ENCODE results near the gene APIP. TPM values are rescaled to one million over a fixed set of nuclear protein-coding genes. Genes with fewer than 3 reads are reported as not detected.

Gene APIP
- total RNA-seq, 1 donor from 2014 or later: 21.3 TPM

GRCh38 chr11:34909415-34909814 lies 6.8 kb downstream of the APIP start:
- DNase-seq (ENCODE audit: extremely low spot score, unreplicated experiment): no peak
- Mint-ChIP-seq H3K27me3 (ENCODE audit: unreplicated experiment) (no peaks in the 10 kb centered on the region), H3K4me3 (ENCODE audit: unreplicated experiment) (no peak overlapping the region), H3K36me3 (ENCODE audit: unreplicated experiment) (peaks cover 10% of the 10 kb centered on the region), H3K27ac (ENCODE audit: unreplicated experiment) (no peak overlapping the region), H3K4me1 (ENCODE audit: unreplicated experiment) (peaks cover 7% of the 10 kb centered on the region), H3K9me3 (ENCODE audit: unreplicated experiment) (no peaks in the 10 kb centered on the region)
- no peak for TF ChIP-seq CTCF (IDR thresholded peaks at IDR 0.05)

GRCh38 chr11:34907934-34908593 lies 8.1 kb downstream of the APIP start:
- H3K4me1 Mint-ChIP-seq (ENCODE audit: unreplicated experiment): peaks cover 7% of the 10 kb centered on the region
- no peaks in the 10 kb centered on the region for H3K9me3 Mint-ChIP-seq (ENCODE audit: unreplicated experiment)
- H3K27ac Mint-ChIP-seq (ENCODE audit: unreplicated experiment): no peak overlapping the region
- no peak for DNase-seq (ENCODE audit: extremely low spot score, unreplicated experiment)
- H3K4me3 Mint-ChIP-seq (ENCODE audit: unreplicated experiment): no peak overlapping the region
- H3K36me3 Mint-ChIP-seq (ENCODE audit: unreplicated experiment): peaks cover 5% of the 10 kb centered on the region
- no peak for TF ChIP-seq CTCF (IDR thresholded peaks at IDR 0.05)
- H3K27me3 Mint-ChIP-seq (ENCODE audit: unreplicated experiment): no peaks in the 10 kb centered on the region

GRCh38 chr11:34905666-34906065 lies 10.5 kb downstream of the APIP start:
- Mint-ChIP-seq H3K27me3 (ENCODE audit: unreplicated experiment) (no peaks in the 10 kb centered on the region), H3K4me3 (ENCODE audit: unreplicated experiment) (no peak overlapping the region), H3K36me3 (ENCODE audit: unreplicated experiment) (peaks cover 2% of the 10 kb centered on the region), H3K4me1 (ENCODE audit: unreplicated experiment) (peaks cover 7% of the 10 kb centered on the region), H3K9me3 (ENCODE audit: unreplicated experiment) (no peaks in the 10 kb centered on the region), H3K27ac (ENCODE audit: unreplicated experiment) (no peak overlapping the region)
- no peak for TF ChIP-seq CTCF (IDR thresholded peaks at IDR 0.05)
- DNase-seq (ENCODE audit: extremely low spot score, unreplicated experiment): no peak

- peaks cover 2% of the 10 kb centered on the region for H3K36me3 Mint-ChIP-seq (ENCODE audit: unreplicated experiment)
- no peak for DNase-seq (ENCODE audit: extremely low spot score, unreplicated experiment)
- H3K9me3 Mint-ChIP-seq (ENCODE audit: unreplicated experiment): peaks cover 4% of the 10 kb centered on the region
- no peak overlapping the region for H3K4me3 Mint-ChIP-seq (ENCODE audit: unreplicated experiment)
- no peak for TF ChIP-seq CTCF (IDR thresholded peaks at IDR 0.05)
- no peaks in the 10 kb centered on the region for H3K27me3 Mint-ChIP-seq (ENCODE audit: unreplicated experiment)
- H3K4me1 Mint-ChIP-seq (ENCODE audit: unreplicated experiment): peaks cover 7% of the 10 kb centered on the region
- no peak overlapping the region for H3K27ac Mint-ChIP-seq (ENCODE audit: unreplicated experiment)
Observed at GRCh38 chr11:34904421-34904955, 11.7 kb downstream of the APIP start.

GRCh38 chr11:34899633-34900016 lies 16.6 kb downstream of the APIP start:
- no peak overlapping the region for H3K27ac Mint-ChIP-seq (ENCODE audit: unreplicated experiment)
- peaks cover 7% of the 10 kb centered on the region for H3K36me3 Mint-ChIP-seq (ENCODE audit: unreplicated experiment)
- peaks cover 9% of the 10 kb centered on the region for H3K9me3 Mint-ChIP-seq (ENCODE audit: unreplicated experiment)
- DNase-seq (ENCODE audit: extremely low spot score, unreplicated experiment): no peak
- no peaks in the 10 kb centered on the region for H3K27me3 Mint-ChIP-seq (ENCODE audit: unreplicated experiment)
- no peak for TF ChIP-seq CTCF (IDR thresholded peaks at IDR 0.05)
- H3K4me3 Mint-ChIP-seq (ENCODE audit: unreplicated experiment): no peak overlapping the region
- peaks cover 4% of the 10 kb centered on the region for H3K4me1 Mint-ChIP-seq (ENCODE audit: unreplicated experiment)

All from osteocyte (in vitro differentiated cells).